DMS 273 (cell line): ENCODE measurements around the gene BECN2.

Source experiments
- DNase-seq: peaks from one replicate; lab custom pipeline; 2025; ENCODE audit not compliant: unreplicated experiment; lab: John Stamatoyannopoulos, UW

BECN2 gene, protein sequence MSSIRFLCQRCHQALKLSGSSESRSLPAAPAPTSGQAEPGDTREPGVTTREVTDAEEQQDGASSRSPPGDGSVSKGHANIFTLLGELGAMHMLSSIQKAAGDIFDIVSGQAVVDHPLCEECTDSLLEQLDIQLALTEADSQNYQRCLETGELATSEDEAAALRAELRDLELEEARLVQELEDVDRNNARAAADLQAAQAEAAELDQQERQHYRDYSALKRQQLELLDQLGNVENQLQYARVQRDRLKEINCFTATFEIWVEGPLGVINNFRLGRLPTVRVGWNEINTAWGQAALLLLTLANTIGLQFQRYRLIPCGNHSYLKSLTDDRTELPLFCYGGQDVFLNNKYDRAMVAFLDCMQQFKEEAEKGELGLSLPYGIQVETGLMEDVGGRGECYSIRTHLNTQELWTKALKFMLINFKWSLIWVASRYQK

GRCh38 chr1:241957692-241958494 is at the start of gene BECN2:
BECN2 (plus strand) TSS chr1:241957767; CDS start chr1:241957767, 0 bp downstream.
- DNase-seq = peak; percentile 39

GRCh38 chr1:241916196-241916595 is 41.4 kb upstream of the BECN2 start:
- no peak for DNase-seq

- no peak for DNase-seq
Observed at GRCh38 chr1:241917487-241917886, 40.1 kb upstream of the BECN2 start.

GRCh38 chr1:241918879-241919278 is 38.7 kb upstream of the BECN2 start:
- DNase-seq = no peak

GRCh38 chr1:241924080-241924808 is 33.3 kb upstream of the BECN2 start:
- DNase-seq = no peak

GRCh38 chr1:241926141-241926540 is 31.4 kb upstream of the BECN2 start:
- no peak for DNase-seq

DNA sequence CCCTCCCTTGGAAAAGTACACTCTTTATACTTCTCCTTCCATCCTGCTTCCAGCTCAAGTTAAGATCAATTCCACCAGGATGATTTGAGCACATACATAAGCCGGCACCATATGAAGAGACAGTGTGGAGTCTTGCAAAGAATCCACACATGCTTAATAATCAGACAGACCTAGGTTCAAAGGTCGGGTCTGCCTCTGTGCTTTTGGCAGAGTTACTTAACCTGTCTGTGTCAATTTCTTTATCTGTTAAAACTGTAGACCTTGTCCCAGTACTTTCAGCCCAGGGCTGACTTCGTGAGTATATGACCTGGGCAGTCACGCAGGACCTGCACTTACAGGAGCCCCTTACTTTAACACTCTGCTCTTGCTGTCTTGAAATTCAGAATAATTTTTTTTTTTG is 30.2 kb upstream of the BECN2 start:
- DNase-seq = no peak

GRCh38 chr1:241932845-241933244 is 24.7 kb upstream of the BECN2 start:
- DNase-seq = no peak

- DNase-seq = peak; percentile 66
Observed at GRCh38 chr1:241934201-241934848, 23.2 kb upstream of the BECN2 start.

DNA sequence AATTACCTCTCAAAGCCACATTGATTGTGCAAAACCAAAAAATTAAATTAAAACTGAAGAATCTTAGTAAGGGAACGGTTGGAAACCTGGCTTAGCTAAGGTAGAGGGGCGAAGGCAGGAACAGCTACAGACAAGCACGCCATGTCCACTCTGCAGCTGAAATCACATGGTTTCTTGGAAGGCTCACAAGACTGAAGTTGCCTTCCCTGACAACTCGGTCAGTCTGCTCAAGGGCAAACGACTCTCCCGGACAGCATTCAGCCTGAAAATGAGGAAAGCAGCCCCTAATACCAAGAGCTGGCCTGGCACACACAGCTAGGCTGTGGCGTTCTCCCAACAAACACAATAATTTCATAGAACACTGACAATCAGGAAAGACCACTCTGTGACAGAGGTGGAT is 22.7 kb upstream of the BECN2 start:
- DNase-seq = no peak

GRCh38 chr1:241939798-241940197 is 17.8 kb upstream of the BECN2 start:
- DNase-seq = no peak

DNA sequence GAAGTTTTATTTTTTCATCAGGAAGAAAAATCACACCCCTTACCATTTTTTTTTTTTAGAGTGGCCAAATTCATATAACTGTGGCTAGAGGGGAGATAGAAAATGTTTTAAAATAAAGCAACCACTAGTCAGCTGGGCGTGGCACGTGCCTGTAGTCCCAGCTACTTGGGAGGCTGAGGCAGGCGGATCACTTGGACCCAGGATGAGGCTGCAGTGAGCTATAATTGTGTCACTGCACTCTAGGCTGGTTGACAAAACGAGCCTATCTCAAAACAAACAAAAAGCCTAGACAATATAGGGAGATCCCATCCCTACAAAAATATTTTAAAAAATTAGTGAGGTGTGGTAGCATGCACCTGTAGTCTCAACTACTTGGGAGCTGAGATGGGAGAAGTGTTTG is 14.8 kb upstream of the BECN2 start:
- no peak for DNase-seq

- no peak for DNase-seq
Observed at GRCh38 chr1:241944300-241944699, 13.3 kb upstream of the BECN2 start.

GRCh38 chr1:241947354-241947753 is 10.2 kb upstream of the BECN2 start:
- no peak for DNase-seq

DNA sequence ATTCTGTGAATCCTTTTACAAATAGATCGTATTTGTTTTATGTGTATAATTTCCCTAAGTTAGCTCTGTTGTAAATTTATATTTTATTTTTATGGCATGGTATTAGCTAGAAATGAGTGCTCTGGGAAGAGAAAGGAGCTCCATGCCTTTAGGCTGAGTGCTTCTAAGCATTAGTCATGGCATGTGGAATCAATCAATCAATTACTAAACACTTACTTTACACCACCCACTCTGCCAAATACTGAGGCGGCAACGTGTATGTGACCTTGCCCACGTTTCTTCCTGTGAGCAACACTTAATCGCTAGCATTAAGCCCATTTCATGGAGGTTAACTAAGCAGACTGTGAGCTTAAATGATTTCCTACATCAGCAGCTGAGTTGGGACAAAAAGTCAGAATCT is 7.2 kb upstream of the BECN2 start:
- no peak for DNase-seq

DNA sequence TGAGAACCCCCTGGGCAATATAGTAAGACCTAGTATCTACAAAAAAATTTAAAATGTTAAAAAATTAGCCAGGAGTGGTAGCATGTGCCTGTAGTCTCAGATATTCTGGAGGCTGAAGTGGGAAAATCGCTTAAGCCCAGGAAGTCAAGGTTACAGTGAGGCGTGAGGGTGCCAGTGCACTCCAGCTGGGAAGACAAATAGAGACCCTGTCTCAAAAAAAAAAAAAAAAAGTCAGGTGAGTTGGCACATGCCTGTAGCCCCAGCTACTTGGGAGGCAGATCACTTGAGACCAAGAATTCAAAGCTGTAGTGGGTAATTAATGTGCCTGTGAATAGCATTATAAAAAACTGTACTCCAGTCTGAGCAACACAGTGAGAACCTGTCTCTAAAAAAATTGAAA is 4.6 kb downstream of the BECN2 start:
- no peak for DNase-seq

- no peak for DNase-seq
Observed at GRCh38 chr1:241963722-241964121, 6.2 kb downstream of the BECN2 start.

GRCh38 chr1:241964550-241965282 is 7.1 kb downstream of the BECN2 start:
- DNase-seq = no peak

- DNase-seq = no peak
Observed at GRCh38 chr1:241968611-241969010, 11.0 kb downstream of the BECN2 start.

GRCh38 chr1:241972703-241973369 is 15.3 kb downstream of the BECN2 start:
- DNase-seq = peak; percentile 82
